IMR-90 (cell line): ENCODE results near the gene MYOZ3.

Source experiments
- BHLHE40 ChIP-seq: fragments of 150-350 bp; IDR thresholded peaks from 2 replicates; pipeline ENCODE4 v1.6.1; 2016; ENCODE audit warnings: mild to moderate bottlenecking, low read depth, low read length
- CEBPB ChIP-seq: IDR thresholded peaks from 2 replicates; pipeline ENCODE4 v1.6.1; 2012; ENCODE audit warnings: low read depth, low read length, improper control_type of control experiment
- MAFK ChIP-seq: IDR thresholded peaks from 2 replicates; pipeline ENCODE4 v1.6.1; 2012; ENCODE audit warnings: low read depth, low read length, improper control_type of control experiment
- MAZ ChIP-seq: IDR thresholded peaks from 2 replicates; pipeline ENCODE4 v1.6.1; 2012; ENCODE audit warnings: low read depth, mild to moderate bottlenecking, low read length, improper control_type of control experiment, moderate library complexity, borderline replicate concordance
- NFE2L2 ChIP-seq: fragments of 150-350 bp; IDR thresholded peaks from 2 replicates; pipeline ENCODE4 v1.6.1; 2016; ENCODE audit warnings: low read depth, mild to moderate bottlenecking, low read length
- POLR2A ChIP-seq: IDR thresholded peaks from 2 replicates; pipeline ENCODE4 v1.6.1; 2012; ENCODE audit warnings: mild to moderate bottlenecking, low read depth, low read length
- RAD21 ChIP-seq: IDR thresholded peaks from 2 replicates; pipeline ENCODE4 v1.6.1; 2012; ENCODE audit warnings: low read length, improper control_type of control experiment
- RCOR1 ChIP-seq: IDR thresholded peaks from 2 replicates; pipeline ENCODE4 v1.6.1; 2012; ENCODE audit warnings: mild to moderate bottlenecking, low read length, improper control_type of control experiment; ENCODE audit not compliant: insufficient replicate concordance
- RFX5 ChIP-seq: IDR thresholded peaks from 2 replicates; pipeline ENCODE4 v1.8.0; 2012; ENCODE audit warnings: low read depth, mild to moderate bottlenecking, low read length, moderate library complexity
- SMC3 ChIP-seq: fragments of 150-350 bp; IDR thresholded peaks from 2 replicates; pipeline ENCODE4 v1.6.1; 2016; ENCODE audit warnings: low read depth, mild to moderate bottlenecking, antibody characterized with exemption, low read length, moderate library complexity
- TF ChIP-seq, protein P1 (sequence below): conservative IDR thresholded peaks from 2 replicates; pipeline ENCODE4 v1.5.1; 2012; ENCODE audit warnings: mild to moderate bottlenecking, low read depth, low read length, improper control_type of control experiment
- TF ChIP-seq, protein P2 (sequence below): fragments of 150-350 bp; IDR thresholded peaks from 2 replicates; pipeline ENCODE4 v1.6.1; 2017; ENCODE audit warnings: mild to moderate bottlenecking, antibody characterized with exemption, low read length, low read depth

DNA sequence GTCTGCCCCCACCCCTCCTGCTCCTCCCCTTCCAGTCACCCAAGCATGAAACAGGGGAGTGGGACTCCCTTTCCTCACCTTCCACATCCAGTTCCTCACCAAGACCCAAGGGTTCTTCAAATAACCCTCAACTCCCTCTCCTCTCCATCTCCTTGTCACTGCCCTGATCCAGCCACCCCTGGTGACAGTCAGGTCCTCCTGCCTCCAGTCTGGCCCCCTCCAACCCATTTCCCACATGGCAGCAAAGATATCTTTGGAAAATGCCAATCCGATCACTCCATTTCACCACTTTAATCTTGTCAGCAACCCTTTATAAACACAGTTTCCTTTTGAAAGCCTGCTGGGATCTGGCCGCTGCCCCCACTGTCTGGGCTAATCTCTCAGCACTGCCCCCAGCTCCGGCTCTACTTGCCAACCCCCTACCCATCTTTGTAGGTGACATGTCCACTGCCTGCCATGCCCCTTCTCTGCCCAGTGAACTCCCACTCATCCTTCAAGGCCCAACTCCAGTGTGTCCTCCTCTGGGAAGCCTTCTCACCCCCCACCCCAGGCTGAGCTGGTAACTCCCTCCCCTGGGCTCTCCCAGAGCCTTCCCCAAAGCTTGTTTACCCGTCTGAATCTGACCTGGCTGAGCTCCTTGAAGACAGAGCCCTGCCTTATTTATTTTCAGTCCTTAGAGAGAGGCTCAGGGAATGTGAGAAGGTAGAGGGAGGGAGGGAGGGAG lies 781 bp upstream of the MYOZ3 start:
- TF ChIP-seq, protein P1, sequence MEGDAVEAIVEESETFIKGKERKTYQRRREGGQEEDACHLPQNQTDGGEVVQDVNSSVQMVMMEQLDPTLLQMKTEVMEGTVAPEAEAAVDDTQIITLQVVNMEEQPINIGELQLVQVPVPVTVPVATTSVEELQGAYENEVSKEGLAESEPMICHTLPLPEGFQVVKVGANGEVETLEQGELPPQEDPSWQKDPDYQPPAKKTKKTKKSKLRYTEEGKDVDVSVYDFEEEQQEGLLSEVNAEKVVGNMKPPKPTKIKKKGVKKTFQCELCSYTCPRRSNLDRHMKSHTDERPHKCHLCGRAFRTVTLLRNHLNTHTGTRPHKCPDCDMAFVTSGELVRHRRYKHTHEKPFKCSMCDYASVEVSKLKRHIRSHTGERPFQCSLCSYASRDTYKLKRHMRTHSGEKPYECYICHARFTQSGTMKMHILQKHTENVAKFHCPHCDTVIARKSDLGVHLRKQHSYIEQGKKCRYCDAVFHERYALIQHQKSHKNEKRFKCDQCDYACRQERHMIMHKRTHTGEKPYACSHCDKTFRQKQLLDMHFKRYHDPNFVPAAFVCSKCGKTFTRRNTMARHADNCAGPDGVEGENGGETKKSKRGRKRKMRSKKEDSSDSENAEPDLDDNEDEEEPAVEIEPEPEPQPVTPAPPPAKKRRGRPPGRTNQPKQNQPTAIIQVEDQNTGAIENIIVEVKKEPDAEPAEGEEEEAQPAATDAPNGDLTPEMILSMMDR, result no peak
- no peak for TF ChIP-seq POLR2A
- peak; percentile 0; the same call in 1 of the 2 replicates for TF ChIP-seq MAZ
- TF ChIP-seq BHLHE40, result no peak
- TF ChIP-seq RFX5, result no peak
- no peak for TF ChIP-seq MAFK
- TF ChIP-seq, protein P2, sequence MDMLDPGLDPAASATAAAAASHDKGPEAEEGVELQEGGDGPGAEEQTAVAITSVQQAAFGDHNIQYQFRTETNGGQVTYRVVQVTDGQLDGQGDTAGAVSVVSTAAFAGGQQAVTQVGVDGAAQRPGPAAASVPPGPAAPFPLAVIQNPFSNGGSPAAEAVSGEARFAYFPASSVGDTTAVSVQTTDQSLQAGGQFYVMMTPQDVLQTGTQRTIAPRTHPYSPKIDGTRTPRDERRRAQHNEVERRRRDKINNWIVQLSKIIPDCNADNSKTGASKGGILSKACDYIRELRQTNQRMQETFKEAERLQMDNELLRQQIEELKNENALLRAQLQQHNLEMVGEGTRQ, result no peak
- TF ChIP-seq RCOR1, result no peak
- no peak for TF ChIP-seq RAD21
- TF ChIP-seq SMC3, result no peak
- TF ChIP-seq NFE2L2, result no peak
- no peak for TF ChIP-seq CEBPB
